ENCODE data around the gene COQ8A. TPM values are rescaled to one million over a fixed set of nuclear protein-coding genes. Genes with fewer than 3 reads are reported as not detected.

The COQ8A gene
- total and polyA plus RNA-seq, 10 of the 15 experiments (the other 5 are each of a cell fraction or from before 2014, with no cell fraction given): 0.72 to 24.8 (median 12.1) TPM

GRCh38 chr1:226990133-226990716 lies 50.1 kb downstream of the COQ8A start (continued):
- TF ChIP-seq, protein P1, sequence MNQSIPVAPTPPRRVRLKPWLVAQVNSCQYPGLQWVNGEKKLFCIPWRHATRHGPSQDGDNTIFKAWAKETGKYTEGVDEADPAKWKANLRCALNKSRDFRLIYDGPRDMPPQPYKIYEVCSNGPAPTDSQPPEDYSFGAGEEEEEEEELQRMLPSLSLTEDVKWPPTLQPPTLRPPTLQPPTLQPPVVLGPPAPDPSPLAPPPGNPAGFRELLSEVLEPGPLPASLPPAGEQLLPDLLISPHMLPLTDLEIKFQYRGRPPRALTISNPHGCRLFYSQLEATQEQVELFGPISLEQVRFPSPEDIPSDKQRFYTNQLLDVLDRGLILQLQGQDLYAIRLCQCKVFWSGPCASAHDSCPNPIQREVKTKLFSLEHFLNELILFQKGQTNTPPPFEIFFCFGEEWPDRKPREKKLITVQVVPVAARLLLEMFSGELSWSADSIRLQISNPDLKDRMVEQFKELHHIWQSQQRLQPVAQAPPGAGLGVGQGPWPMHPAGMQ (IDR thresholded peaks at IDR 0.05; ENCODE audit: borderline replicate concordance): no peak
- TF ChIP-seq SIN3A (IDR thresholded peaks at IDR 0.05; ENCODE audit: low read depth, low read length) (no peak), ZBED1 (IDR thresholded peaks at IDR 0.05; ENCODE audit: borderline replicate concordance) (no peak), IKZF2 (IDR thresholded peaks at IDR 0.05) (no peak), BCL11A (IDR thresholded peaks at IDR 0.05; ENCODE audit: low read depth, low read length) (no peak), HCFC1 (IDR thresholded peaks at IDR 0.05; ENCODE audit: low read length) (no peak), ZSCAN29 (IDR thresholded peaks at IDR 0.05) (no peak), ZNF207 (IDR thresholded peaks at IDR 0.05; ENCODE audit: borderline replicate concordance) (no peak), NFYB (IDR thresholded peaks at IDR 0.05; ENCODE audit: insufficient read depth, low read depth, low read length) (no peak), MYB (IDR thresholded peaks at IDR 0.05; ENCODE audit: borderline replicate concordance, low read depth, low read length) (no peak), ZZZ3 (IDR thresholded peaks at IDR 0.05; ENCODE audit: control insufficient read depth, insufficient read length, low read depth) (no peak), IRF4 (IDR thresholded peaks at IDR 0.05; ENCODE audit: low read depth, low read length) (0 out of 2 replicates have a peak, but pooled peaks have one; percentile 39), ETV6 (conservative IDR thresholded peaks at IDR 0.05 in 1 of 2, IDR thresholded peaks at IDR 0.05 in 1 of 2; ENCODE audit: borderline replicate concordance in 1 of 2, low read depth in 1 of 2) (peak in 1 of 2 experiments; percentile 74; a peak in 1 of 4 replicates), MXI1 (IDR thresholded peaks at IDR 0.05; ENCODE audit: low read depth, low read length) (no peak), MEF2A (IDR thresholded peaks at IDR 0.05; ENCODE audit: insufficient read depth, low read depth, low read length) (no peak), ZNF592 (IDR thresholded peaks at IDR 0.05) (no peak), JUNB (IDR thresholded peaks at IDR 0.05) (peak; percentile 66), CEBPB (IDR thresholded peaks at IDR 0.05; ENCODE audit: borderline replicate concordance in 1 of 2, low read depth in 2 of 2, low read length in 2 of 2) (no peak)
- TF ChIP-seq, protein P2, sequence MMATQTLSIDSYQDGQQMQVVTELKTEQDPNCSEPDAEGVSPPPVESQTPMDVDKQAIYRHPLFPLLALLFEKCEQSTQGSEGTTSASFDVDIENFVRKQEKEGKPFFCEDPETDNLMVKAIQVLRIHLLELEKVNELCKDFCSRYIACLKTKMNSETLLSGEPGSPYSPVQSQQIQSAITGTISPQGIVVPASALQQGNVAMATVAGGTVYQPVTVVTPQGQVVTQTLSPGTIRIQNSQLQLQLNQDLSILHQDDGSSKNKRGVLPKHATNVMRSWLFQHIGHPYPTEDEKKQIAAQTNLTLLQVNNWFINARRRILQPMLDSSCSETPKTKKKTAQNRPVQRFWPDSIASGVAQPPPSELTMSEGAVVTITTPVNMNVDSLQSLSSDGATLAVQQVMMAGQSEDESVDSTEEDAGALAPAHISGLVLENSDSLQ (IDR thresholded peaks at IDR 0.05): no peak

All from GM12878 (cell line).